Lower lobe of right lung (tissue), 2 donors: ENCODE measurements around the gene TEPSIN. TPM values are rescaled to one million over a fixed set of nuclear protein-coding genes. Genes with fewer than 3 reads are reported as not detected.
"Not testable (repeated sequence)": the region's sequence is repeated elsewhere in the genome, so short reads cannot be mapped to it uniquely, and the experiment has no call there.

Experiments
- ATAC-seq, 2 donors: fragments of 200-7000 bp; cut with Tn5 transposase; one replicate each; pipeline ENCODE4 v1.9.1; 2020 to 2022; ENCODE audit warnings: mild to moderate bottlenecking in 2 of 2, moderate library complexity in 2 of 2
- DNase-seq: peaks from one replicate; pipeline ENCODE4 v3.0.0-alpha.2; 2020
- H3K27ac ChIP-seq: fragments of 200-600 bp; one replicate; pipeline ENCODE4 v1.8.0; 2022
- H3K27me3 ChIP-seq: fragments of 200-600 bp; one replicate; pipeline ENCODE4 v1.8.0; 2022; ENCODE audit warnings: low read depth
- H3K36me3 ChIP-seq: fragments of 200-600 bp; one replicate; pipeline ENCODE4 v1.8.0; 2022; ENCODE audit warnings: mild to moderate bottlenecking
- H3K4me1 ChIP-seq: fragments of 200-600 bp; one replicate; pipeline ENCODE4 v1.8.0; 2022
- H3K4me3 ChIP-seq: fragments of 200-600 bp; one replicate; pipeline ENCODE4 v1.8.0; 2022; ENCODE audit warnings: mild to moderate bottlenecking
- H3K9me3 ChIP-seq: fragments of 200-600 bp; one replicate; pipeline ENCODE4 v1.8.0; 2022
- intact Hi-C: fragments of 100-400 bp; cut with DNase I; formaldehyde crosslinking; loops from one replicate; pipeline ENCODE4 v1.11.0; 2022
- total RNA-seq: library from RNA; stranded (reverse); fragmentation: NEBNext Ultra II Directional; extraction: Animal tissue kit (Norgen Biotek cat#: 25700); gene quantifications from one replicate; pipeline ENCODE4 v1.2.1, GENCODE V29; 2021
- TF ChIP-seq, protein P1 (sequence below): fragments of 200-600 bp; IDR thresholded peaks from one replicate; pipeline ENCODE4 v1.8.0; 2022; ENCODE audit warnings: antibody characterized with exemption, mild to moderate bottlenecking
- donor health status: DM: no; HTN: yes; CAD: no; lungs with severe emphysema.

The TEPSIN gene
- total RNA-seq, 1 donor from 2014 or later, result 43.2 TPM

DNA sequence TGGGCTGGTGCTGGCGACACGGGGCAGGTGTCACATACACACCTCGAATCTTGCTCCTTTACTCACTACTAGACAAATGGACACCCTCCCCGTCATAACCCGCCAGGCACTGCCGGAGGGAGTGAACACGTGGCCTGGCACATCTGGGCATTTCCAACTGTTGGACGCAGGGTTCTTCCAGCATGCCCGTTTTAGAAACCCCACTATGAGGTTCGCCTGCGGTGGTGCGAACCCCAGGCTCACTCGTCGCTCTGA, 9.3 kb downstream of the TEPSIN start:
- peaks cover 10% of the 10 kb centered on the region for H3K4me1 ChIP-seq

DNA sequence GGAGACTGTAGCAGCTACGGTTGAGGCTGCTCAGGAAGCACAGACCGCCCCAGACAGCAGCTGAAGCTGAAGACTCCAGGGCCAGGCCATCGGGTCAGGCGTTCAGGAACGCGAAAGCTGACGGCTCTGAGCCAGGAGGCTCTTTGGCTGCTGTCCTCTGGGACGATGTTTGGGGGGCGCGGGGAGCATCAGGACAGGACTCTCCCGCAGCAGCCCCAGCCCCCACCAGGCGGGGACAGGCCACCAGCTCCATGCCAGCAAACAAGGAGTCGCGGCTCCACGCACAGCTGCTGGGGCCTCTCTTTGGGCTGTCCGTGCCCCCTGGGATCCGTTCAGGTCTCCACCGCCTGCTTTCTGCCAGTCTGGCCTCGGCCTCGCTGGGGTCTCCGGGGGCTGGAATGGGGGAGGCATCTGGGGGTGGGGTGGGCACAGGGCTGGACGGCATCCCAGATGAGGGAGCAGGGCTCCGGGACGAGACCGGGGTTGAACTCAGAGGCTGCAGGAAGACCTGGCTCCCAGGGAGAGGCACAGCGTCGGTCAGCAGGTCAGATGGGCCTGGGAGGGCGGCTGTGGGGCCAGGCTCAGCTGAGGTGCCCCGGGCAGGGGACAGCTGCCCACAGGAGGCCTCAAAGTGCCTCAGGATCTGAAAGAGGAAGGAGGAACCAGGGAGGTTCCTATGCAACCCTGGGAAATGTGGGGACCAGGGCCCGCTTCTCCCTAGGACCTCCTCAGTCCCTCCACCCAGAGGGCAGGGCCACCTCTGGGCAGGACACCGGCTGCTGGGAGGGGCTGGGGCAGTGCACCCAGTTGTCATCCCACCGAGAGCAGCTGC, 9.8 kb downstream of the TEPSIN start:
- Histone ChIP-seq H3K27ac (no peak overlapping the region), H3K9me3 (no peaks in the 10 kb centered on the region), H3K27me3 (no peaks in the 10 kb centered on the region), H3K36me3 (peaks cover 57% of the 10 kb centered on the region), H3K4me3 (no peak overlapping the region), H3K4me1 (peaks cover 10% of the 10 kb centered on the region)
- TF ChIP-seq, protein P1, sequence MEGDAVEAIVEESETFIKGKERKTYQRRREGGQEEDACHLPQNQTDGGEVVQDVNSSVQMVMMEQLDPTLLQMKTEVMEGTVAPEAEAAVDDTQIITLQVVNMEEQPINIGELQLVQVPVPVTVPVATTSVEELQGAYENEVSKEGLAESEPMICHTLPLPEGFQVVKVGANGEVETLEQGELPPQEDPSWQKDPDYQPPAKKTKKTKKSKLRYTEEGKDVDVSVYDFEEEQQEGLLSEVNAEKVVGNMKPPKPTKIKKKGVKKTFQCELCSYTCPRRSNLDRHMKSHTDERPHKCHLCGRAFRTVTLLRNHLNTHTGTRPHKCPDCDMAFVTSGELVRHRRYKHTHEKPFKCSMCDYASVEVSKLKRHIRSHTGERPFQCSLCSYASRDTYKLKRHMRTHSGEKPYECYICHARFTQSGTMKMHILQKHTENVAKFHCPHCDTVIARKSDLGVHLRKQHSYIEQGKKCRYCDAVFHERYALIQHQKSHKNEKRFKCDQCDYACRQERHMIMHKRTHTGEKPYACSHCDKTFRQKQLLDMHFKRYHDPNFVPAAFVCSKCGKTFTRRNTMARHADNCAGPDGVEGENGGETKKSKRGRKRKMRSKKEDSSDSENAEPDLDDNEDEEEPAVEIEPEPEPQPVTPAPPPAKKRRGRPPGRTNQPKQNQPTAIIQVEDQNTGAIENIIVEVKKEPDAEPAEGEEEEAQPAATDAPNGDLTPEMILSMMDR, result no peak
- no peak for ATAC-seq
- DNase-seq, result no peak
- intact Hi-C loops, result no loop called here

More for the DNA sequence above, 9.3 kb downstream of the TEPSIN start:
- ATAC-seq (no peak), DNase-seq (no peak)
- TF ChIP-seq, protein P1, result no peak
- H3K27ac ChIP-seq, result no peak overlapping the region
- H3K4me3 ChIP-seq, result no peak overlapping the region
- H3K36me3 ChIP-seq, result peaks cover 57% of the 10 kb centered on the region
- no peaks in the 10 kb centered on the region for H3K27me3 ChIP-seq
- H3K9me3 ChIP-seq, result no peaks in the 10 kb centered on the region
- intact Hi-C loops, result no loop called here

DNA sequence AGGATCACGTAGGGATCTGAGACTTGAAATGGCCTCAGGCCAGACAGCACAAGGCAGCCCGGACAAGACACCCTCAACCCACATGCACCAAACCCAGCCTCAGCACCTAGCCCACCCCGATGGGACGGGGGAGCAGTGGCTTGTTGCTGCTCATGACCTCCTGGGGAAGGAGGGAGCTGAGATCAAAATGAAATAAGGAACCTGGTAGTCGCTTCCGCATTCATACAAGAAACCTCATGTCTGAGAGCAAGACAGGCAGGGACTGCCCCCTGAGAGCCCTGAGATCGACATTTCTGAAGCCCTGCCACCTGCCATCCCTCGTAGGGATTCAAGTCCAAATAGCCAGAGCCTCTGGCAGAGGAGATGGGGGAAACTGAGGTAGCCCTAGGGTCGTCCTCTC, 10.4 kb downstream of the TEPSIN start:
- H3K4me3 ChIP-seq, result no peak overlapping the region
- DNase-seq (no peak), ATAC-seq (peak in 1 of 2 donors; percentile 13)
- H3K36me3 ChIP-seq, result peaks cover 52% of the 10 kb centered on the region
- no peaks in the 10 kb centered on the region for H3K9me3 ChIP-seq
- peak overlapping the region; percentile 31 for H3K27ac ChIP-seq
- TF ChIP-seq, protein P1, result no peak
- intact Hi-C loops, result no loop called here
- H3K27me3 ChIP-seq, result no peaks in the 10 kb centered on the region
- H3K4me1 ChIP-seq, result peaks cover 16% of the 10 kb centered on the region

DNA sequence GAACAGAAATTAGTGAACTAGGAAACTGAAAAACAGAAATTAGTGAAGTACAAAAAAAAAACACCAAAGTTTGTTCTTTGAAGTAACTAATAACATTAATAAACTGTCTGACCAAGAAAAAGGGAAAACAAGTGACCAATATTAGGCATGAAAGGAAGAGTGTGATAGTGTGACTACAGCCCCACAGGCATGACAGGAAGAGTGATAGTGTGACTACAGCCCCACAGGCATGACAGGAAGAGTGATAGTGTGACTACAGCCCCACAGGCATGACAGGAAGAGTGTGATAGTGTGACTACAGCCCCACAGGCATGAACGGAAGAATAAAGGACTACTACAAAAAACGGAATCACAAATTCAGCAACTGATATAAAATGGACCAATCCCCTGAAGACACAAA, 11.2 kb downstream of the TEPSIN start:
- H3K27ac ChIP-seq, DNase-seq, intact Hi-C loops, ATAC-seq, H3K27me3 ChIP-seq, H3K9me3 ChIP-seq, H3K4me3 ChIP-seq: not testable (repeated sequence)
- H3K36me3 ChIP-seq, result peaks cover 44% of the 10 kb centered on the region
- H3K4me1 ChIP-seq, result peaks cover 19% of the 10 kb centered on the region

DNA sequence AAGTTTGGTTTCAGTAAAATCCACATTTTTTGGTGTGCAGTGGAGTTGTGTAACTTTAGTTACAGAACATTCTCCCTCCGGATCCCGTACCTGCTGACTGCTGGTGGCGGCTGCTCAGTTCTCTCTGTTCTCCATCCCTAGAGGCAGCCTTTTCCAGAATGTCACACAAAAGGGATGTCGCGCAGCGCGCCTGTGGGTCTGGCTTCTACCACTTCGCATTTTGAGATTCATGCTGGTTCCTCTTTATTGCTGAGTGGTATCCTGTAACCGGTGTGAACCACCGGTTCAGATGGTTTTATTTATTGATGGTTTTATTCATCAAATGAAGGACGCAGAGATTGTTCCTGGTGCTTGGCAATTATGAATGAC, 15.1 kb downstream of the TEPSIN start:
- Histone ChIP-seq H3K27ac (peak overlapping the region; percentile 61), H3K27me3 (no peaks in the 10 kb centered on the region), H3K4me3 (peak overlapping the region; percentile 79), H3K9me3 (no peaks in the 10 kb centered on the region), H3K36me3 (peaks cover 9% of the 10 kb centered on the region), H3K4me1 (peaks cover 22% of the 10 kb centered on the region)
- DNase-seq, result no peak
- intact Hi-C loops, result no loop called here
- no peak for ATAC-seq
- TF ChIP-seq, protein P1, result no peak

DNA sequence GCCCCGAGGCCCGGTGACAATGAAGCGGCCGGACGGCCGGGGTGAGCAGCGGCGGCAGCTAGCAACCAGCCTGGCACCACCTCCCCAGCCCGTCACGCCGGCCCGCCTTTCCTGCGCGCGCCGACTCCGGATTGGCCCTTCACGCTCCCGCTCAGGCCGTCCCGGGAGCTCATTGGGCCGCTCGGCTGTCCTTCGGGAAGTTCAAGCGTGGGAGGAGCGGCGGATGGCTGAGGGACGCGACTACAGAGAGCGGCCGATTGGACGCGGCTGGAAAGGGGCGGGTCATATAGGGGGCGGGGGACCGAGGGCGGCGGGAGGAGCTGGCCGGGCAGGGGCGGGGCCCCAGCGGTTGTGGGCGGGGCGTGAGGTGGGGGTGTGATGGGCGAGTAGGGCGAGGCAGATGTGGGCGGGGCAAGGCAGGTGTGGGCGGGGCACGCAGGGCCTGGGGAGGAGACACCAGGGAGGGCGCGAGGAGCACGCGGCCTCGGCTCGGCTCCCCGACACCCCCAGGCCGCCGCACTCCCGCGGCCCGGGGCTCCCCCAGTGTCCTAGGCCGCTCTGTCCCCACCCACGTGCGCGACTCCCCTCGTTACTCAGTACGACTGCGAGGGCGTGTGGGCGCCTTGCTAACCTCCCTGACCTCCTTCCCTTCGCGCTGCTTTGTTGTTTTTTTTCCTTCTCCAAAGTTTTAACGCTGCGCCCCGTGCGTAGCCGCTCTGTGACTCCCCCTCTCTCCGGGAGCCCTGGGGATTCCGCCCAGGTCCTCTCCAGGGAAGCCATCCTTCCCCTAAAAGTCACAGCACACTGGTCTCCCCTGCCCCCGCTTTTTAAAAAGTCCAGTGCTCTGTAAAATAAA, 15.7 kb downstream of the TEPSIN start, which contains the start of gene CEP131:
Gene CEP131 (minus strand): TSS at position 60 of the 856 bp plus-strand sequence. CDS start 2,909 bp downstream, outside the sequence.
- intact Hi-C loops, result no loop called here
- TF ChIP-seq, protein P1, result no peak
- peak; percentile 98 to 99 for ATAC-seq

More for the DNA sequence above, 15.7 kb downstream of the TEPSIN start, which contains the start of gene CEP131:
- peak within 1 kb of the TSS; percentile 61 for H3K27ac ChIP-seq
- peak within 1 kb of the TSS; percentile 79 for H3K4me3 ChIP-seq
- DNase-seq, result peak; percentile 99
- no peaks in the 10 kb centered on the region for H3K27me3 ChIP-seq
- H3K4me1 ChIP-seq, result peaks cover 22% of the 10 kb centered on the region
- H3K9me3 ChIP-seq, result no peaks in the 10 kb centered on the region
- peaks cover 4% of the 10 kb centered on the region for H3K36me3 ChIP-seq
